ENCODE measurements around the gene EML4. TPM values are rescaled to one million over a fixed set of nuclear protein-coding genes. Genes with fewer than 3 reads are reported as not detected.
A peak's percentile ranks its signal among the peaks of the same experiment; 100 is the strongest.

The EML4 gene
- polyA plus RNA-seq, 1 of the 3 experiments (the other 2 are of a cell fraction) = 35.0 TPM

- no peak overlapping the region for H2AFZ ChIP-seq (ENCODE audit: low read depth)
- H3K9me2 ChIP-seq = no peaks in the 10 kb centered on the region
- H4K20me1 ChIP-seq (ENCODE audit: insufficient read depth) = peaks cover 10% of the 10 kb centered on the region
- no peaks in the 10 kb centered on the region for H3K27me3 ChIP-seq (ENCODE audit: insufficient read depth)
- H3K4me2 ChIP-seq = no peak overlapping the region
- no peak for DNase-seq
- H3K9ac ChIP-seq = no peak overlapping the region
- TF ChIP-seq MEF2A (IDR thresholded peaks at IDR 0.05; ENCODE audit: borderline replicate concordance, low read depth) (no peak), RAD21 (IDR thresholded peaks at IDR 0.05; ENCODE audit: low read length) (no peak), SMC3 (IDR thresholded peaks at IDR 0.05; ENCODE audit: low read depth, low read length) (no peak), EZH2phosphoT487 (IDR thresholded peaks at IDR 0.05; ENCODE audit: borderline replicate concordance, low read depth) (no peak), CTCF (IDR thresholded peaks at IDR 0.05) (no peak), MXI1 (IDR thresholded peaks at IDR 0.05; ENCODE audit: low read depth, low read length) (no peak), GABPA (IDR thresholded peaks at IDR 0.05; ENCODE audit: low read depth) (no peak), REST (IDR thresholded peaks at IDR 0.05; ENCODE audit: low read depth, low read length) (no peak)
- no peaks in the 10 kb centered on the region for H3K36me3 ChIP-seq (replicated peaks in 1 of 2; ENCODE audit: control insufficient read depth in 1 of 2, insufficient read depth in 2 of 2, low read length in 1 of 2)
- ChIA-PET POLR2A (no interaction called here), CTCF (interaction anchor here (0.8 to 5.0 kb wide), 6 partner anchors 15 to 468 kb away, joined by 3 to 59 read pairs (median 4); no protein-coding TSS in a partner anchor)
- peaks cover 96% of the 10 kb centered on the region for H3K79me2 ChIP-seq (ENCODE audit: insufficient read depth)
- H3K4me3 ChIP-seq (ENCODE audit: low read depth in 2 of 2, low read length in 1 of 2) = no peak overlapping the region
- H3K9me3 ChIP-seq = no peaks in the 10 kb centered on the region
- H3K4me1 ChIP-seq (ENCODE audit: control insufficient read depth in 1 of 2, insufficient read depth in 2 of 2, low read depth in 1 of 2, low read length in 1 of 2) = peaks cover 27 to 31% of the 10 kb centered on the region in 2 experiments; a peak in 3 of 4 replicates
- H3K27ac ChIP-seq (ENCODE audit: low read depth in 2 of 2, low read length in 1 of 2) = no peak overlapping the region
- peaks cover 8% of the 10 kb centered on the region for H3F3A ChIP-seq (replicated peaks; ENCODE audit: insufficient read depth)
- 100% methylated on average over 4 of the region's 4 CpGs for WGBS (ENCODE audit: low lambda C conversion rate)
These were observed 25.3 kb downstream of the EML4 start for GRCh38 chr2:42194428-42194827.

GRCh38 chr2:42195559-42195958 lies 26.4 kb downstream of the EML4 start:
- peaks cover 31 to 32% of the 10 kb centered on the region in 2 experiments; a peak in 3 of 4 replicates for H3K4me1 ChIP-seq (ENCODE audit: control insufficient read depth in 1 of 2, insufficient read depth in 2 of 2, low read depth in 1 of 2, low read length in 1 of 2)
- no peaks in the 10 kb centered on the region for H3K27me3 ChIP-seq (ENCODE audit: insufficient read depth)
- ChIA-PET CTCF (interaction anchor here (1.2 to 5.0 kb wide), 10 partner anchors 9 to 342 kb away, joined by 7 to 59 read pairs (median 12); no protein-coding TSS in a partner anchor), POLR2A (interaction anchor here (0.6 to 1.4 kb wide), 2 partner anchors 24 to 59 kb away, joined by 4 read pairs; no protein-coding TSS in a partner anchor)
- H3F3A ChIP-seq (replicated peaks; ENCODE audit: insufficient read depth) = peaks cover 20% of the 10 kb centered on the region
- no peaks in the 10 kb centered on the region for H3K9me3 ChIP-seq
- DNase-seq = no peak
- H3K79me2 ChIP-seq (ENCODE audit: insufficient read depth) = peaks cover 91% of the 10 kb centered on the region
- no peaks in the 10 kb centered on the region for H3K9me2 ChIP-seq
- no peak overlapping the region for H3K4me2 ChIP-seq
- no peak overlapping the region for H3K4me3 ChIP-seq (ENCODE audit: low read depth in 2 of 2, low read length in 1 of 2)
- peaks cover 13% of the 10 kb centered on the region for H4K20me1 ChIP-seq (ENCODE audit: insufficient read depth)
- H3K9ac ChIP-seq = no peak overlapping the region
- no peak overlapping the region for H2AFZ ChIP-seq (ENCODE audit: low read depth)
- H3K27ac ChIP-seq (ENCODE audit: low read depth in 2 of 2, low read length in 1 of 2) = peak overlapping the region; percentile 2 to 94; a peak in 3 of 4 replicates
- no peaks in the 10 kb centered on the region for H3K36me3 ChIP-seq (replicated peaks in 1 of 2; ENCODE audit: control insufficient read depth in 1 of 2, insufficient read depth in 2 of 2, low read length in 1 of 2)
- TF ChIP-seq CHD2 (IDR thresholded peaks at IDR 0.05; ENCODE audit: low read length, partially characterized antibody) = no peak
- TF ChIP-seq REST (IDR thresholded peaks at IDR 0.05; ENCODE audit: low read depth, low read length) = no peak
- no peak for TF ChIP-seq FOXJ3 (CRISPR knock-in tag; IDR thresholded peaks at IDR 0.05)
- peak; percentile 25; the same call in 1 of the 2 replicates for TF ChIP-seq POLR2AphosphoS5 (IDR thresholded peaks at IDR 0.05; ENCODE audit: low read depth, low read length)
- no peak; the same call in 1 of the 2 replicates for TF ChIP-seq PBX3 (IDR thresholded peaks at IDR 0.05)
- no peak for TF ChIP-seq SMC3 (IDR thresholded peaks at IDR 0.05; ENCODE audit: low read depth, low read length)
- no peak for TF ChIP-seq EZH2phosphoT487 (IDR thresholded peaks at IDR 0.05; ENCODE audit: borderline replicate concordance, low read depth)
- TF ChIP-seq RFX5 (IDR thresholded peaks at IDR 0.05; ENCODE audit: low read length) = no peak
- peak; percentile 53 for TF ChIP-seq NFIC (IDR thresholded peaks at IDR 0.05; ENCODE audit: borderline replicate concordance)
- 0 out of 4 replicates have a peak, but pooled peaks of 1 of the 2 experiments have one; percentile 49 for TF ChIP-seq EP300 (IDR thresholded peaks at IDR 0.05; ENCODE audit: borderline replicate concordance in 1 of 2, low read depth in 1 of 2, low read length in 1 of 2)
- peak; percentile 55 for TF ChIP-seq FOSL2 (IDR thresholded peaks at IDR 0.05; ENCODE audit: borderline replicate concordance, low read depth)
- TF ChIP-seq JUND (IDR thresholded peaks at IDR 0.05) = peak; percentile 66

Data from SK-N-SH (cell line).